Measurements from ENCODE around the gene YJEFN3.

- TF ChIP-seq TARDBP (IDR thresholded peaks at IDR 0.05) (no peak), ARNT (IDR thresholded peaks at IDR 0.05) (no peak), ZNF384 (IDR thresholded peaks at IDR 0.05) (no peak), FOXK2 (IDR thresholded peaks at IDR 0.05) (no peak), FOXM1 (IDR thresholded peaks at IDR 0.05; ENCODE audit: borderline replicate concordance) (no peak), FOXA1 (IDR thresholded peaks at IDR 0.05) (no peak), SP1 (IDR thresholded peaks at IDR 0.05) (no peak), NFRKB (IDR thresholded peaks at IDR 0.05) (no peak), HDGF (IDR thresholded peaks at IDR 0.05; ENCODE audit: borderline replicate concordance) (no peak), CTBP1 (IDR thresholded peaks at IDR 0.05; ENCODE audit: borderline replicate concordance) (no peak), SUZ12 (IDR thresholded peaks at IDR 0.05) (no peak), LEF1 (IDR thresholded peaks at IDR 0.05; ENCODE audit: borderline replicate concordance) (no peak), PKNOX1 (IDR thresholded peaks at IDR 0.05) (no peak)
Measured at GRCh38 chr19:19485998-19486290, 42.8 kb upstream of the YJEFN3 start.

All from HEK293T (cell line).